EL (cell line): ENCODE results near the gene ARAP3.
A peak's percentile ranks its signal among the peaks of the same experiment; 100 is the strongest.
"Not testable (repeated sequence)": the region's sequence is repeated elsewhere in the genome, so short reads cannot be mapped to it uniquely, and the experiment has no call there.

Experiments used
- DNase-seq: peaks from one replicate; pipeline ENCODE4 v3.0.0-alpha.2; 2016

Gene ARAP3

GRCh38 chr5:141681695-141682641 lies at the start of gene ARAP3:
ARAP3 (minus strand) TSS chr5:141682230; CDS start chr5:141680486, 1,744 bp downstream.
- peak; percentile 86 for DNase-seq

- DNase-seq, result no peak
These were observed 47.5 kb upstream of the ARAP3 start for GRCh38 chr5:141729387-141730006.

GRCh38 chr5:141725891-141726290 lies 43.9 kb upstream of the ARAP3 start:
- DNase-seq, result peak; percentile 74

GRCh38 chr5:141725174-141725573 lies 43.1 kb upstream of the ARAP3 start:
- DNase-seq, result not testable (repeated sequence)

GRCh38 chr5:141722266-141722665 lies 40.2 kb upstream of the ARAP3 start:
- no peak for DNase-seq

- no peak for DNase-seq
These were observed 35.0 kb upstream of the ARAP3 start for GRCh38 chr5:141717043-141717442.

GRCh38 chr5:141716468-141716867 lies 34.4 kb upstream of the ARAP3 start:
- DNase-seq, result no peak

GRCh38 chr5:141716009-141716408 lies 34.0 kb upstream of the ARAP3 start:
- DNase-seq, result no peak

- DNase-seq, result no peak
These were observed 33.4 kb upstream of the ARAP3 start for GRCh38 chr5:141715346-141715905.

- DNase-seq, result peak; percentile 19
These were observed 32.7 kb upstream of the ARAP3 start for GRCh38 chr5:141714542-141715310.

- peak; percentile 26 for DNase-seq
These were observed 31.7 kb upstream of the ARAP3 start for GRCh38 chr5:141713616-141714309.

GRCh38 chr5:141711687-141712086 lies 29.7 kb upstream of the ARAP3 start:
- no peak for DNase-seq

- DNase-seq, result no peak
These were observed 27.8 kb upstream of the ARAP3 start for GRCh38 chr5:141709699-141710267.

- DNase-seq, result no peak
These were observed 26.0 kb upstream of the ARAP3 start for GRCh38 chr5:141708016-141708415.

GRCh38 chr5:141707510-141707909 lies 25.5 kb upstream of the ARAP3 start:
- DNase-seq, result no peak

GRCh38 chr5:141706121-141706520 lies 24.1 kb upstream of the ARAP3 start:
- DNase-seq, result no peak

GRCh38 chr5:141705469-141705868 lies 23.4 kb upstream of the ARAP3 start:
- DNase-seq, result no peak

- no peak for DNase-seq
These were observed 22.8 kb upstream of the ARAP3 start for GRCh38 chr5:141704782-141705297.

GRCh38 chr5:141703133-141703561 lies 21.1 kb upstream of the ARAP3 start:
- DNase-seq, result no peak

- DNase-seq, result no peak
These were observed 19.5 kb upstream of the ARAP3 start for GRCh38 chr5:141701360-141702119.

- no peak for DNase-seq
These were observed 15.6 kb upstream of the ARAP3 start for GRCh38 chr5:141697586-141697985.
